GM19238 (cell line): Measurements from ENCODE around the gene NHS.
"Not testable (repeated sequence)": the region's sequence is repeated elsewhere in the genome, so short reads cannot be mapped to it uniquely, and the experiment has no call there.

Experiments
- DNase-seq: peaks from one replicate; pipeline ENCODE4 v3.0.0; 2011; ENCODE audit warnings: low spot score; ENCODE audit not compliant: insufficient read length

Gene NHS

DNA sequence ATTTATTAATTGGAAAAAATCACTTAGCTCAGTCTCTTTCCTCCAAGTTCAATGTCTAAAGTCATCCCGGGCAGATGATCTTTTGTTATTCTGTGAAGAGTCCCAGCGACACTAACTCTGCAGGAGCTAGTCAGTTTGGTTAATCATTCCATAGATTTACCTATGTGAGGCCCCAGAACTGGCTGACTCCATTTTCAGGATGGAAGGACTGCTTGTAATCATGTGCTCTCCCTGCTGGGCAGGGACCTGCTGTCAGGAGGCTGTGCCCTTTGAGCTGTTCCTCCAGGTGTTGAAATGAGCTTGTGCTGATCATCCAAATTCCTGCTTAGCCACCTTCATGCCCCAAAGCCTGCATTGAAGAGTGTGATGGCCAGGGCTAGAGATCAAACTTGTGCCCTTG, 169.8 kb downstream of the NHS start:
- no peak for DNase-seq

DNA sequence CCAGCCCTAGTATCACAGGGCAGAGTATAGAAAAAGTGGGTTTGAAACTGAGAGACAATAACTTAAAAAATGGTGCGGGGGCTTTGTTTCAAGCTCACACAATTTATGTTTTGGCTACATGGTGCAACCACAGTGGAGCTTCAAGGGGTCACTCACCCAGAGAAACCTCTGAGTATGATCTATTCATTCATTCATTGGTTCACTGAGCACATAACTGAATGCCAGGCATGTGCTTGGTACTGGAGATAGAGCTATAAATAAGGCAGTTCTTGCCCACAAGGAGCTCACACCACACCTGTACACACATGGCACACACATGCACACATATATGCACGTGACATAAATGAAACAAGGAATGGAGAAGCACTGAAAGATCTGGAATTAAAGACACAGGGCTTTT, 171.4 kb downstream of the NHS start:
- no peak for DNase-seq

DNA sequence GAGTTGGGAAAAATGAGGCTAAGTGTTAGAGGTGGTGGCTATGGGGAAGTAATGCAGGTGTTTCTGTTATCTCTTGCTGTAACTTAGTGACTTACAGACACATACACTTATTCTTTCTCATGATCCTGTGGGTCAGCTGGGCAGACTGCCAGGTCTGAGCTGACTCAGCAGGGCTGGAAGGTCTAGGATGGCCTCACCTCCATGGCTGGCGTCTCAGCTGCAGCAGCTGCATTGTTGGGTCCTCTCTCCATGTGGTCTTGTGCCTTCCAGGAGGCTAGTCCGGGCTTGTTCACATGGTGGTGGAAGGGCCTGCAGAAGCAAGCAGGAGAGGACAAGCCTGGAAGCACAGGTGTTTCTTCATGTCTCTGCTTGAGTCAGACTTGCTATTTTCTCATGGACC, 172.7 kb downstream of the NHS start:
- no peak for DNase-seq

DNA sequence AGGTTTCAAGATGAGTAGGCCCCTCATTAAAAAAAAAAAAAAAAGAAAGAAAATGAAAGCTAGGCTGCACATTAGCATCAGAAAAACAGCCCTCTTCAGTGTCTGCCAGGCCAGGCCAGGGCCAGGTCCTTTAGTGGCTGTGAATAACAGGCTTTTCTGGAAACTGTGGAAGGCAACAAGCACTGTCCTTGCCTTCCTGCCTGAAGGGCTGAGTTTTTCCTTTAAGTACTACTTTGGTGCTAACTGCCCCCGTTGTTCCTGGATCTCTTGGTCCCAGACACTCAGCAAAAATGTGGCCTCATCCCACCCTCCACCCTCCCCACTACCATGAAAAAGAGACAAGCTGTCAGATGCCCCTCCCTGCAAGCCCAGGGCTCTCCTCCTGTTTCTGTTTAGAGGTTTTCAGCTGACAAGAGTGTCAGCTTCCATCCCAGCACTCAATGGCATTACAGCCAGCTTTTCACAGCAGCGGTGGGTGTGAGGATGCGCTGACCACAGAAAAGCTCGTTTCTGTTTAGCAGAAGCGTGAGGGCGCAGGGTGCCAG, 174.2 kb downstream of the NHS start:
- DNase-seq, result no peak

DNA sequence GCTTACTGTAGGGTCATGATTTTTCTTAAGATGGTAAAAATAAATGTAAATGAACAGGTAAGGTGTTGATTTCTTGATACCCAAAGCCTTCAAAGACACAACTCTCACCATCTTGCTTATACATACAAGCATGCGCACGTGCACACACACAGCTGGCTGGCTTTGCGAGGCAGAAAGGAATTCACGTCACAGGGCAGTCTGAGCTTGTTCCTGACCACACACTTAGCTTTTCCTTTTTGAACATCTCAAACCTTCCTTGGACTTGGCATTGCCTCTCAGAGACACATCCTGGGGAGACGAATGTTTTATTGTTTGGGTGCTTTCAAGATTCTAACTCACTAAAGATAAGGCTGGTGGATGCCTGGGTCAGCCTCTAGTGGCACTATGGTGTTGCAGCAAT, 175.0 kb downstream of the NHS start:
- DNase-seq, result no peak

DNA sequence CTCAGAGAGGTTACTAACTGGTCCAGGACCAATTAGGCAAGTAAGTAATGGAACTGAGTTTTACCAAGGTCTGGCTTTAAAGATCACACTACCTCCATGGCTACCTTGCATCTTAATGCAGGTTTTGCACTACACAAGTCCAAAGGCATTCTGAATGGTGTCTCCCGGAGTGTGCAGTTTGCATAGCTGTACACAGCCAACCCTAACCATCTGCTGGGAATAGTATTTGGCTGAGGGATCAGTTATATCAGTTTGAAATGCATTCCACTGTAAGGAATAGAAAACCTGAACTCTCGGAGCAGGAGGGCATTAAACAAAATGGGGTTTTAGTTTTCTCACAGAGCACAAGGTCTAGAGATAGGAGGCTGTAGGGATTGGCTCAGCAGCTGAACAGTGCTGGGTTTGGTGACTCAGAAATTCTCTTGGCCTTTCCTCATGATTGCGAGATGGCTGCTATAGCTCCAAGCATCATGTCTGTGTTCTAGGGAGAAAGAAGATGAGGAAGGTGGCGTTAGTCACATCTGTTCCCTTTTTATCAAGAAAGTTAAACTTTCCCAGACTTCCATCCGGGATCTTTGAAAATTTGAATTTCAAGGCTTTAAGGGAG, 177.1 kb downstream of the NHS start:
- DNase-seq, result no peak

DNA sequence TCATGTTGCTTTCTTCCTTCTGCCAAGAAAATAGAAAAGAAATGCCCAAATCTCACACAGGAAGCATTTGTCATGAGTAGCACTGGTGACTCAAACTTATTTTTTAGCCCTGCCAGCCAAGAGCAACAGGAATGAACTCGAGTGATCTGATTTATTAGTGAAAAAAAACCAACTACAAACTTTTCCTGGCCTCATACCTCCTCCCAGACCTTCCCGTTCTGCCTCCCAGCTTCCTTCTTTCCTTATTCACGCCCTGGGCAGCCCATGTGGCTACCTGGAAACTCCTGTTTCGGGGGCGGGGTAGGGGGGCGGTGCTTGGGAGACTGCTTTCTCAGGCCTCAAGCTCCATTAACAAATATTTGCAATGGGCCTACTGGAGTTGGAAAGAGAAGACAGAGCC, 178.5 kb downstream of the NHS start:
- no peak for DNase-seq

DNA sequence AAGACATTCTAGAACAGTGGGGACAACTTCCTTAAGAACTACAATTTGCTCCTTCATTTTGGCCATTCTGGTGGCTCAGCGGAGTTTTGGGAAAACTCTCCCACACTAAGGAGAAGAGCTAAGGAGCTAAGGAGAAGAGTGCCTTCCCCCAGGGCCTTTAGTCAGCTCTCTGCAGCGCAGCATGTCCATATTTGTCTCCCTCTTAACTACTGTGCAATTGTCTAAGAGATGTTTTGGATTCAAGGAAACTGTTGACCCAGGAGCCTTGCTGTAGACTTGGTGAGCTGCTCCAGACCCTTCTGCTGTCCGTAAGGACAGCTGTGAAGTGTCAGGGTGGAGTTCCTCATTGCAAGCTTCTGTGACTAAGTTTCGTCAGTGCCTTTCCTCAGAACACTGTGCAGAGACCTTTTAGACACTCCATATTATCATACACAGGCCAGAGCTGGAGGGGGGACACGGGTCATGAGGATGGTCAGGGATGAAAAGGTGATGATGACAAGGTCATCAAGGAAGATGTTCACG, 179.0 kb downstream of the NHS start:
- no peak for DNase-seq

DNA sequence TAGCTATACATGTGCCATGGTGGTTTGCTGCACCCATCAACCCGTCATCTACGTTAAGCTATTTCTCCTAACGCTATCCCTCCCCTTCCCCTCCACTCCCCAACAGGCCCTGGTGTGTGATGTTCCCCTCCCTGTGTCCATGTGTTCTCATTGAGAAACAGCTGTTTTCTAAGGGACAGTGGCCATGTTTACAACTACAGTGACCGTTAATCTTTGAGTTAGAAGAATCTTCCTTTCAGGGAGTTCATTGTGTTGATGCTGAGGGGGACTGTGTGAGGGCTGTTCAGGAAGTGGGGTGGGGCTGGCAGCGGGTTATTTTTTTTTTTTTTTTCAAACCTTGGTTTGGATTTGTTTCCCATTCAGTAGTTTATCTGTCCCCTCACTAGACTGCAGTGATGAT, 179.9 kb downstream of the NHS start:
- DNase-seq, result no peak

DNA sequence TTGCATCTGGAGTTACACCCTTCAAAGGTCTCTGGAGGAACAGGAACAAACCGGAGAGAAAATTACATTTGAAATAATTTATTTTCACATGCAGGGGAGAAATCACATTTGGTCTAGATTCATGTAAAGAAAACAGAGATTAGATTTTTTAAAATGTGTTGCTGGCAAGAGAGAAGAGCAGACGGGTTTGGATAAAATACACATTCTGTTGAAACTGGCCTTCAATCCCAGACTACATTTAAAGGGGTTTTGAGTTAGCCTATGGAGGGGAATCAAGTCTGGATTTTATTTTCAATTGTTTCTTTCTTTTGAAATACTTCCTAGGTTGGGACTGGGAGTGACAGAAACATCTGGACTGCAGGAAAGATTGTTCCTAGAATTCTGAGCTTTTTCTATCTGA, 180.8 kb downstream of the NHS start:
- DNase-seq, result no peak

DNA sequence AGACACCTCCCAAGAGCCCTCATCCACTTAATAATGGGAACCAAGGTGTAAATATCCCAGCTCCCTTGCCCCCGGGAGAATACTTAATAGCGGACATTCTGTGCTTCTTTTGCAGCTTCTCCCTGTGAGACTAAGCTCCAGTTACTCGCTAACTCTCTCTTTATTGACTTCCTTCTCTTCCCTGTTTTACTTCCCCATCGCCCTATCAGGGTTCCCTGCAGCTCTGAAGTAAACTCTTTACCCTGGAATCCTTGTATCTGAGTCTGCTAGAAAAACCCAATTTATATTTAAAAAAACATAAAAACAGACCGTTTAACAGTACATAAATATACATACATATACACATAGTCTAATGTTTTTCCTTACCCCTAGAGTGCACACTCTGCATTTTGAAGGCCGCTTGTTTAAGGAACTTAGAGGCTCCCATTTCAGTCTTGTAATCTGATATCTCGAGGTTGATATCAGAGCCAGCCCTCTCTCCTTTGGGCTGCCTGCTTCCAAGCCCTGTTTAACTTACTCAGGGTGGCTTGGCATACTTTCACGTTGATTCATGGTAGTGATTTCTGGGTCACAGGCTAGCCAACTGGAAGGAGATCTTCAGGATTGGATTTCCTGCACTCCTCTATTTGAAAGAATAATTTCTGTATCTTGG, 184.9 kb downstream of the NHS start:
- DNase-seq, result no peak

DNA sequence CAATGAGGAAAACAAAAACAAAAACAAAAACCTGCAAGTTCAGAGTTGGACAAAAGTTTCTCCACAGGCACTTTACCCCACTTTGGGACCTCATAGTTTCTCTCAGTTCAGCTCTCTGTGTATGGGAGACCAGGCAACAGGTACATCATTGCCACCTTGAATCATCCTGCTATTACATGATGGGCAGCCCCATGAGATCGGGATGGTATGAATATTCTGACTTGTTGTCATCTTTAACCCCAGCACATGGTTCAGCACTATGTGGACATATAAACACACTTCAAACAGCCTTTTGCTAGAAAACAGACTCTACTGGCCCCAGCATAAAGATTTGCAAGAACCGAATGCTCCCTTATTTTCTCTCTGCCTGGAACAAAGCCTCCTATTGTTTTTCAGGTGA, 185.4 kb downstream of the NHS start:
- DNase-seq, result no peak

DNA sequence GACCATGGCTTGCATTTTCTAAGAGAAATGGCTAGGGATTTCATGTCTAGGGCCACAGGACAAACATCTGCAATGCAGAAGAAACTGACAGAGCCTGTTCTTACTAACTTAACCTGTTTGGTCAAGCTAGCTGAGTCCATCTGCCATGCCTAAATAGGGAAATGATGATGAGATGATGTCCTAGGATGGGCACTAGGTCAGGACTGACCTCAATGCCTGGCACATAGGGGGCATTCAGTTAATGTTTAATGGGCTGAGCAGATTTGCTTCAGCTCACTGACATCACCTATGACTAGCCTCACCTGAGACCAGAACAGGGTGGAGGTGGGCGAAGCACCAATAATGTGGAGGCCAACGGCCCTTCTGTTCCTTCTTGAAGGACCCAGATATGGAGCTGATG, 188.1 kb downstream of the NHS start:
- DNase-seq, result no peak

DNA sequence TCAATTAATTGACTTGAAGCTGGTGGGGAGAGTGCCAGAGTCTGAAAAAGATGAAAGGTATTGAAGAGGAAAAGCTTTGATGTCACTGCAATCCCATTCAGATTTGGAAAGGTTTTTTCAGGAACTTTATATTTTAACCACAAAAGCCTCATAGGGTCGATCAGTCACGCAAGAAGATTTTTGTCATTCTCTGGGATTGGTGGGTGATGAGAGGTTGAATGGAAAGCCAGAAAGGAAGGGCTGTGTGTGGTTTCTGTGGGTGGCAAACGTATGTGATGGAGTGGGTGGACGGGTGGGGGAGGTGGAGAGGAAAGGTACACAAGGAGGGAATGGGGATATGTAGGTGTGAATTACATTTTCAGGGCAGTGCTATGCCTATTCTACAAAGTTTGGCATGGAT, 188.5 kb downstream of the NHS start:
- DNase-seq, result no peak

DNA sequence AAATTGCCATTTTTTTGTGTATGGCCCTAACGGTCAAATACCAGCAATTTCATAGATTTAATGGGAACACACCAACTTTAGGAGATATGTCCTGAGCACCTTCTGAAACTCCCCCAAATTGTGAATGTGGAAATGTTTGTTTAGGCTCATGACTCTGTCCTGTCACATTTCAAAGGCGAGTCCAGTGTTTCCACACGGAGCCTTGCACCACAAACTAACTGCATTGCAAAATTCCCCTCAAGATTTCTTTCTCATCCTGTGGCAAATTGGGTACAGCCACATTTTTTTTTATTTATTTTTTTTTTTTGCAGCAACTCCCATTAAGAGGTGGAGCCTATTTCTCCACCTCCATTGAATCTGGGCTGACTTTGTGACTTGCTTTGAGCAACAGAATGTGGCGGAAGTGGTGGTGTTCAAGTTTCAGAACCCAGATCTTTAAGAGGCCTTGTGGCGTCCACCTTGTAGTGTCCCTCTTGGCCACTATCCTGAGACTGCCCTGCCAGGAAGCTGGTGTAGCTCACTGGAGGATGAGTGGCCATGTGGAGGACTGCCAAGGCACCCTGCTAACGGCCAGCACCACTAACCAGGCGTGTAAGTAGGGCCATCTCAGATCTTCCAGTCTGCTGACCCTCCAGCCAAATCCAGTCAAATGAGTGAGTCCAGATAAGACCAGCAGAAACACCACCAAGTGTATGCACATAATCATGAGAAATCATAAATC, 189.8 kb downstream of the NHS start:
- DNase-seq, result no peak

DNA sequence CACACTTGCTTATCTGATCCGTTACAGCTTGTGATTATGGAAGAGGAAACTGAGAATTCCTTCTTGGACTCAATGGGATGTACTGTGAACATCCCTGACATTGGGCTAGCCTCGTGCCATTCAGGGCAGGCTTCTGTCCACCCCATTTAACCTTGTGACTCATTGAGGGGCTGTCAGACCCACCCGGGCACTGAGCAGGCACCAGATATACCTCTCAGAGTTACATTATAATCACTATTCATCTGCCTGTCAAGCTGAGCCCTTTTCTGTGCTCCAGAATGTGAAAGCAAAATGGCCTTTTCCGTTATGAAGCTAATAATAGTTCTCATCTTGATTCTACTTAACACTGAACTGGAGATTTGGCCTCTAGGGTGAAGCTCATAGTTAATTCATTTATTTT, 191.7 kb downstream of the NHS start:
- DNase-seq, result no peak

DNA sequence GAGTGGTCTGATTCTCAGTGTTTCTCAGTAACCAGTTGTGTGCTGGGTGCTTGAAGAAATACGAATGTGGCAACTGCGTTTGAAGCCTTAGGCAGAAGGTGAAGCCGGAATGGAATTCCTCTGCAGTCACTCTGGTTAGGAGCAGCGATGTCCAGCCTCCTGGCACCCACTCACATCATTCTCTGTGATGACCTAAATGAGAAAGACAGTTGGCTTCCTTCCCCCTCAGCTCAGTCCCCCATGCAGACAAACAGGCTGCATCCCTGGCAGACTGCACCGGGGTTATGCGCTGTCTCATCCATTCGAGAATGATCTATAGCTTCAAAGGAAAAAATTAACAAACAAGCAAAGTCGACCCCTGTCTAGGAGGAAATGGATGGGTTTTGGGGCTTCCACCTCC, 192.2 kb downstream of the NHS start:
- DNase-seq, result no peak

DNA sequence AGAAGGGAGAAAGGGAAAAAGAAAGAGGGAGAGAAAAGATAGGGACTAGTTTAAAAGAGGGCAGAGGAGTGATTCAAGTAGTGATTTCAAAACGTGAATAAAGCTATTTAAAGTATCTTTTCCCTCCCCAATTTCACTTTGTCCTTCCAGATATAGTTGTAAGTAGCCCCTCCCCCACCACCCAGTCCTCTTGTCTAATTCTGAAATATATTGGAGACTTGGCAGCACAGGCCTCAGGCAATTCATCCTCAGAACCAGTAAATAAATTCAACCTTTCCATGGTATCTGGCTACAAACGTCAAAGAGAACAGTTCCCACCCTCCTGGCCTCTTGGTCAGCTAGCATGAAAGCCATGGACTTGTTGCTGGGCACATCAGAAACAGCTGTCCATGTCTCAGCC, 192.8 kb downstream of the NHS start:
- no peak for DNase-seq

DNA sequence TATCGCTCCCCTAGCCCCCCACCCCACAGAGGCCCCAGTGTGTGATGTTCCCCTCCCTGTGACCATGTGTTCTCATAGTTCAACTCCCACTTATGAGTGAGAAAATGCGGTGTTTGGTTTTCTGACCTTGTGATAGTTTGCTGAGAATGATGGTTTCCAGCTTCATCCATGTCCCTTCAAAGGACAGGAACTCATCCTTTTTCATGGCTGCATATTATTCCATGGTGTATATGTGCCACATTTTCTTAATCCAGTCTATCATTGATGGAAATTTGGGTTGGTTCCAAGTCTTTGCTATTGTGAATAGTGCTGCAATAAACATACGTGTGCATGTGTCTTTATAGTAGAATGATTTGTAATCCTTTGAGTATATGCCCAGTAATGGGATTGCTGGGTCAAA, 193.8 kb downstream of the NHS start:
- DNase-seq, result not testable (repeated sequence)

DNA sequence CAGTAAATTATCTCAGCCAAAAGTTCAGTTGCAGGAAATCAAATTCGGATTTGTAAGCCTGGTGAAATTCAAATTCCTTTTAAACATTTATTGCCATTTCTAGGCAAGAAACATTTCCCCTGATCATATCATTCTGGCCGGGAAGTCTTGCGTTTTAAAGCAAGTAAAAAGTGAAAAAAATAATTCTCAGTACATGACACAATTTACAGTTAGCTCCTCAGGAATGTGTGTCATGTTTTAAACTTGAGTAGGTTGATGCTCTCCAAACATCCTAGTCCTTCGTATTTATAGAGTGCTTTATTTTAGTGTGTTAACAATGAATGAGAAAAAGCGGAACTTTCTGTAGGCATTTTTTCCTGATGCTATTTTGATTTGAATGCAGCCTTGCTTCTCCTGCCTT, 204.0 kb downstream of the NHS start:
- DNase-seq, result no peak

DNA sequence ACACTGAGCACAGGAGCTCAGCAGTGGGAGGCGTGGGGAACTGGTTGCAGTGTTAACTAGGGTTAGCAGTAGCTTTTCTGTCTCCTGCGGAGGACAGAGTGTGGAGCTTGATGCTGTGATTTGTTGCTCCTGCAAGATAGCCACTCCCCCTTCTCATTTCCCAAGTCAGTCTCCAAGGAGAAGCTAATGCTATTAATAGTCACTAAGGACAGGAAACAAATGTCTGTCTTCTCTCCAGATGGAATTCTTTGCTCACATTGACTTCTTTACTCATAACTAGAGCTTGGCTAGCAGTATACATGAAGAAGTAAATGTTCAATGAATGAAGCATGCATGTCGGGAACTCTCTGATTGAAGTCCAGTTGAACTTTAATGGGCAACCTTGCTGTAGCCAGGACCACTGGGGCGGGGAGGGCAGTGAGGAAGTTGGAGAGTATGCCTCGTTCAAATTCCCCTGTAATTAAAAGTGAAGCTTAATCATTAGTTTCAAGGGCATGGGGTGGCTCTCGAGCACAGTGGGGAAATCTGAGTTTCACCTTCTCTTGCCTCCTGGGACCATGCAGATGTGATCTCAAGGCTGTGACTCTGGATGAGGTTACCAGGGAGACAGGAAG, 205.6 kb downstream of the NHS start:
- DNase-seq, result no peak

DNA sequence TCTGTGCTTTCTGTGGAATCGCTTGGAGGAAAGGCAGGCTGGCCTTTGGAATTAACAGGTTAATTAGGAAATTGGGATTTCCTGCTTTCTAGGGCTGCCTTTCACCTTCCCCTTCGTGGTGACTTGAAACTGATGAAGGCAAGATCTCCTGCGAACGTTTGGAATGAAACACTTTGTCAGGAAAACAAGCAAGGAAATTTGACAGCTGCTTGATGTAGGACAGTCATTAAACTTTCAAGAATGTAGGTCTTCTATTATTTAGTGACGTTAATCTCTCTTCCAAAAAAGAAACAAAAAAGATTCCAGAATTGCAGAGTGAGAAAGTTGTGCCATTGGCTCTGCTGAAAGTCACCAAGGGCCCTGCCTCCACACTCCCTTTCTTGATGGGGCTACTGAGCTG, 206.6 kb downstream of the NHS start:
- DNase-seq, result no peak
